ENCODE data around the gene ZNF547. TPM values are rescaled to one million over a fixed set of nuclear protein-coding genes. Genes with fewer than 3 reads are reported as not detected.

ZNF547 gene
- total RNA-seq, 1 donor from 2014 or later = not detected

DNA sequence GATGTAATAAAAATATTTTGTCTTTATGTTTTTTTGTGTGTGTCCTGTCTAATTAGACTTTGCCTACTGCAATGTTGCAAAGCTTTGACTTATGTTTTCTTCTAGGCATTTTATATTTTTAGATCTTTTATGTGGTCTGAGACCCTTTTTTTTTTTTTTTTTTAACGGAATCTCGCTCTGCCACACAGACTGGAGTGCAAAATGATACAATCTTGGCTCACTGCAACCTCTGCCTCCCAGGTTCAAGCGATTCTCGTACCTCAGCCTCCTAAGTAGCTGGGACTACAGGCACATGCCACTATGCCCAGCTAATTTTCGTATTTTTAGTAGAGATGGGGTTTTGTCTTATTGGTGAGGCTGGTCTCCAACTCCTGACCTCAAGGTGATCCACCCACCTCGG lies 20.8 kb upstream of the ZNF547 start:
- no peaks in the 10 kb centered on the region for H3K4me1 ChIP-seq
- TF ChIP-seq, protein P1, sequence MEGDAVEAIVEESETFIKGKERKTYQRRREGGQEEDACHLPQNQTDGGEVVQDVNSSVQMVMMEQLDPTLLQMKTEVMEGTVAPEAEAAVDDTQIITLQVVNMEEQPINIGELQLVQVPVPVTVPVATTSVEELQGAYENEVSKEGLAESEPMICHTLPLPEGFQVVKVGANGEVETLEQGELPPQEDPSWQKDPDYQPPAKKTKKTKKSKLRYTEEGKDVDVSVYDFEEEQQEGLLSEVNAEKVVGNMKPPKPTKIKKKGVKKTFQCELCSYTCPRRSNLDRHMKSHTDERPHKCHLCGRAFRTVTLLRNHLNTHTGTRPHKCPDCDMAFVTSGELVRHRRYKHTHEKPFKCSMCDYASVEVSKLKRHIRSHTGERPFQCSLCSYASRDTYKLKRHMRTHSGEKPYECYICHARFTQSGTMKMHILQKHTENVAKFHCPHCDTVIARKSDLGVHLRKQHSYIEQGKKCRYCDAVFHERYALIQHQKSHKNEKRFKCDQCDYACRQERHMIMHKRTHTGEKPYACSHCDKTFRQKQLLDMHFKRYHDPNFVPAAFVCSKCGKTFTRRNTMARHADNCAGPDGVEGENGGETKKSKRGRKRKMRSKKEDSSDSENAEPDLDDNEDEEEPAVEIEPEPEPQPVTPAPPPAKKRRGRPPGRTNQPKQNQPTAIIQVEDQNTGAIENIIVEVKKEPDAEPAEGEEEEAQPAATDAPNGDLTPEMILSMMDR (IDR thresholded peaks at IDR 0.05) = no peak
- intact Hi-C loops (cut with DNase I) = no loop called here
- H3K4me3 ChIP-seq = no peak overlapping the region
- peaks cover 0 to 23% of the 10 kb centered on the region in 2 donors for H3K9me3 ChIP-seq
- H3K27ac ChIP-seq = no peak overlapping the region
- H3K36me3 ChIP-seq = no peaks in the 10 kb centered on the region
- H3K27me3 ChIP-seq = no peaks in the 10 kb centered on the region
- DNase-seq (ENCODE audit: low spot score in 2 of 2) = no peak

- Histone ChIP-seq H3K4me1 (peaks cover 0 to 8% of the 10 kb centered on the region in 2 donors), H3K27ac (no peak overlapping the region), H3K4me3 (no peak overlapping the region), H3K36me3 (peaks cover 5 to 7% of the 10 kb centered on the region in 2 donors), H3K9me3 (peaks cover 2 to 10% of the 10 kb centered on the region in 2 donors), H3K27me3 (no peaks in the 10 kb centered on the region)
- DNase-seq (ENCODE audit: low spot score in 2 of 2) = no peak
- TF ChIP-seq, protein P1 (IDR thresholded peaks at IDR 0.05) = no peak
- intact Hi-C loops (cut with DNase I) = no loop called here
Observed at GRCh38 chr19:57348136-57348535, 15.2 kb upstream of the ZNF547 start.

DNA sequence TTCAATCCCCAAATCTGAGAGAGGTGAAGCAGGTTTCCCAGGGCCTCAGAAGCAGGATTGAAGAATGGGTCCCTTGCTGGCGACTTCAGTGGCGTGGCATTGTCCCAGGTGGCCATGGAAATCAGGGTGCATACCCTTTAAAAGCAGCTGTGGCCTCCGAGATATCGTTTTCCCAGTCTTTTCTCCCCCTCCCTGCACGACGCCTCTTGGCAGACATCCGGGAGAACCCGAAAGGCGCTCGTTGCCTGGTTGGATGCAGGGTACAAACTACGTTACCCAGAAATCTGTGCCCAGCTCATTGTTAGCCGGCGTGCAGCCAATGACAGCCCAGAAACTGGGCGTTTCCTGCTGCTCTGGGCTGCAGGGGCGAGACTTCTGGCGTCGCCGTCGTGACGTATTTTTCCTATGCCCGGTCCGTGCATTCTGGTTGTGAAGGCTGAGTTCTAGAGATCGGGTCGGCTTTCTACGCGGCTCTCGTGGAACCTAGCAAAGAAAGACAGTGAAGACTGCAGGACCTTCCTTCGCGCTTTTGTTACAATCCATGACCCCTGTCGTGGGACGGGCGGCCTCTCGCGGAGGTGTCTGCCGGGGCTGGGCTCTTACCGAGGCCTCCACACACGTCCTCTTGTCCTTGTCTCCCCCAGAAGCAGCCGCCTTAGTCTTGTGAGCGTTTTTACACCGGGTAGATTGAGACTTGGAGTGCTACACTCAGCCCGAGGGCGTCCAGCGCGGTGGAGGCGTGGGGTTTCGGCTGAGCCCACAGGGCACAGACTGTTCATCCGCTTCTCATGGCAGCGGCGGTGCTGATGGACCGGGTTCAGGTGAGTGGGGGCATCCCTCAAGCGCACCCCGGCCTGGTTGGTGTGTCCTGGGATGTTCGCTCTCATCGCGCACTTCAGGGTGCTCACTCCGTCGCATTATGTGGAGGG lies 12.2 kb upstream of the ZNF547 start, which contains the start of gene ZNF304:
Gene ZNF304, plus strand, starts transcription at position 395 of the 929 bp plus-strand sequence. Its CDS starts 394 bp downstream, at position 789.
- no peaks in the 10 kb centered on the region for H3K27me3 ChIP-seq
- intact Hi-C loops (cut with DNase I) = loop anchor here (1.0 to 5.0 kb wide), 2 partner anchors 38 to 69 kb away; partner anchors contain the start of genes ZNF460 and ZNF548
- peaks cover 34 to 37% of the 10 kb centered on the region in 2 donors for H3K36me3 ChIP-seq
- H3K9me3 ChIP-seq = peaks cover 31 to 40% of the 10 kb centered on the region in 2 donors
- H3K4me3 ChIP-seq = peak within 1 kb of the TSS; percentile 71 to 75
- TF ChIP-seq, protein P1 (IDR thresholded peaks at IDR 0.05) = no peak
- peak; percentile 79 to 95 for DNase-seq (ENCODE audit: low spot score in 2 of 2)
- H3K4me1 ChIP-seq = peaks cover 0 to 8% of the 10 kb centered on the region in 2 donors
- peak within 1 kb of the TSS; percentile 56 to 72 for H3K27ac ChIP-seq

DNA sequence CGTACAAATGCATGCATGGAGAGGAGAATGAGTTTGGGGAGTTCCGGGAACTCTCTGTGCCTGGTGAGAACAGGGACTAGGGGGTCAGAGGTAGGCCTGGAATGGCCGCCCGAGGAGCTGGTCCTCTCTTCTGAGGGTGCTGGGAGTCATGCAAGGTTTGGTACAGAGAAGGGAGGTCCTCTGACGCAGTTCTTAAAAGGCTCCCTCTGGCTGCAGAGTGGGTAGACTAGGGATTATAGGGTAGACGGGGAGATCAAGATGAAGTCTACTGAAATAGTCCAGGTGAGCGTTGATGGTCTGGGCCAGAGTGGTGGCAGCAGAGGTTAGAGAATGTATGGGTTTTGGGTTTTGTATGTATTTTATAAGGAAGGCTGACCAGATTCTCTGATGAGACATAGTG lies 11.5 kb upstream of the ZNF547 start:
- peaks cover 0 to 8% of the 10 kb centered on the region in 2 donors for H3K4me1 ChIP-seq
- no peaks in the 10 kb centered on the region for H3K27me3 ChIP-seq
- peaks cover 41 to 45% of the 10 kb centered on the region in 2 donors for H3K36me3 ChIP-seq
- intact Hi-C loops (cut with DNase I) = loop anchor here (1.0 to 5.0 kb wide), 2 partner anchors 37 to 70 kb away; partner anchors contain the start of genes ZNF460 and ZNF548
- DNase-seq (ENCODE audit: low spot score in 2 of 2) = no peak
- peak overlapping the region; percentile 56 to 72 for H3K27ac ChIP-seq
- peak overlapping the region; percentile 71 to 75 for H3K4me3 ChIP-seq
- H3K9me3 ChIP-seq = peaks cover 37 to 47% of the 10 kb centered on the region in 2 donors
- TF ChIP-seq, protein P1 (IDR thresholded peaks at IDR 0.05) = no peak

DNA sequence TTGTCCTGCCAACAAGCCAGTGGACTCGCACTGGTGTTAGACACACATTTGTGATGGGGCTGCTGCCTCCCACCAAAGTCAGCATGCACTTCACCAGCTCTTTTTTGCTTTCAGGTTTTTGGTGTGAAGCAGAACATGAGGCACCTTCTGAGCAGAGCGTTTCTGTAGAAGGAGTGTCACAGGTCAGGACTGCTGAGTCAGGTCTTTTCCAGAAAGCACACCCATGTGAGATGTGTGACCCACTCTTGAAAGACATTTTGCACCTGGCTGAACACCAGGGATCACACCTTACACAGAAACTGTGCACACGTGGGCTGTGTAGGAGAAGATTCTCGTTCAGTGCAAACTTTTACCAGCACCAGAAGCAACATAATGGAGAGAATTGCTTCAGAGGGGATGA lies 7.4 kb upstream of the ZNF547 start:
- Histone ChIP-seq H3K36me3 (peaks cover 62 to 70% of the 10 kb centered on the region in 2 donors), H3K27me3 (no peaks in the 10 kb centered on the region), H3K9me3 (peaks cover 64 to 88% of the 10 kb centered on the region in 2 donors), H3K4me3 (no peak overlapping the region), H3K27ac (no peak overlapping the region), H3K4me1 (peaks cover 0 to 8% of the 10 kb centered on the region in 2 donors)
- intact Hi-C loops (cut with DNase I) = no loop called here
- TF ChIP-seq, protein P1 (IDR thresholded peaks at IDR 0.05) = no peak
- no peak for DNase-seq (ENCODE audit: low spot score in 2 of 2)

Data from ascending aorta (tissue), 2 donors.